Fibroblast of the conjunctiva (primary cell): Measurements from ENCODE around the gene NFATC2.

Experiments used
- DNase-seq: peaks from one replicate; pipeline ENCODE4 v3.0.0-alpha.2; 2010; ENCODE audit warnings: low read depth

Gene NFATC2

DNA sequence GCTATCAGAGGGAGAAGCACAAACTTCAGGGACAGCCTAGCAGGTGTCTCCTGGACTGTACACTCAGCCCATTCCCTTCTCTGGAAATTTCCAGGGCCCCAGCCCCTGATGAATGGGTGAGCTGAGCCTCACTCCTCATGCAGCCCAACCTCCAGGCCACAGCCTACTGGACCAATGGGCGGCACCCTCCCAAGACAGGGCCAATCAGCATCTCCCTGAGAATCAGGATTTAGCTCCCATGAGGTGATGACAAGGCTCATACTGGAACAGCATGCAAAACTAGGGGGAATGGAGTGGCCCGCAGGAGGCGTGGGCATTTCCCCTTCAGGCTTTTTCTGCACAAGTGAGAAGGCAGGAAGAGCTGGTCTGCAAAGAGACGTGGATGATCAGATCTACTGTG, 29.0 kb downstream of the NFATC2 start:
- DNase-seq: no peak

DNA sequence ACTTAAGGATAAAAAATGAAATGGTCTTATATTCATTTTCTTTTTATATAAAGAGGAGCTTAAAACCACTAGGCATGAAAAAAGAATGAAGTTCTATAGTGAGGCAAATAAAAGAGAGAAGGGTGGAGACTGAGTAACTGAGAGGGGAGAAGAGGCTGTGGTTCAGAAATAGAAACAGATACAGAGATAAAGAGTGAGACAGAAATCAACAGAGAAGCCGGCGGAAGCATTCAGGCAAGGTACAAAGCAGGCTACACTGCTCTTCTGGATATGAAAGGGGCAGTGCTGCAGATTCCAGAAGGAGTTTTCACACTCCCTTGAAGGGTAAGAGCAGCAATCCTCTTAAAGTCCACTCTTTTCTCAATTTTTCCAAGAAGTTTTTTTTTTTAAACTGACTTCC, 29.9 kb downstream of the NFATC2 start:
- DNase-seq: no peak

DNA sequence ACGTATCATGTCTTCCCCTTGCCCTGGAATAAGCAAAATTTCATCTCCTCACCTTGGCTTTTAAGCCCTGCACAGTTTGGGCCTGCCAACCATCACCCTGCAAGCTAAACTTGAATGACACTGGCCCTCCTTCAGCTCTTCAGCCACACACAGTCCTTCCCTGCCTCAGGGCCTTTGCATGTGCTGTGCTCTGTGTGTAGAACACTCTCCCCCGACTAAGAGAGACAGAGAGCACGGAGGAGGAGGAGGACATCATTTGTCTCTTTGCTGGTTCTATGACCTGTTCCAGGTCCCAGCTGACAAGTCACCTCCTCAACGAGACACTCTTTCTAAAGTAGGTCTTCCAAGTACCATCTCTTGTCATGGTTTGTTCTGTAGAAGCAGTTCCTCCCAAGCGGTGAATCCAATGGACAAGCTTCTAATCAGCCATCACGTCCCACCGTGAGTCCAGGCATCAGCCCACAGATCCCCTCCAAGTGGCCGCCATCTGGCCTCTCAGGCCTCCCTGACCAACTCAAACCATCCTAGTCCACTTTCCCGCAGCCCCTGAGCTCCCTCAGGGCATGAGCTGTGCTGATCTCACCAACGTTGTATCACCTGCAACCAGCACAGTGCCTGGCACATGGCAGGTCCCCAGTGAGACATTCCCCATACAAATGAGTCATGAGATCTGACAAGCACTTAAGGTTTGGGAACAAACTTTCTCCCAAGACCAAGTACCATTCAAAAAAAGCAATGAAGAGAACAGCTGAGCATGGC, 30.5 kb downstream of the NFATC2 start:
- no peak for DNase-seq

DNA sequence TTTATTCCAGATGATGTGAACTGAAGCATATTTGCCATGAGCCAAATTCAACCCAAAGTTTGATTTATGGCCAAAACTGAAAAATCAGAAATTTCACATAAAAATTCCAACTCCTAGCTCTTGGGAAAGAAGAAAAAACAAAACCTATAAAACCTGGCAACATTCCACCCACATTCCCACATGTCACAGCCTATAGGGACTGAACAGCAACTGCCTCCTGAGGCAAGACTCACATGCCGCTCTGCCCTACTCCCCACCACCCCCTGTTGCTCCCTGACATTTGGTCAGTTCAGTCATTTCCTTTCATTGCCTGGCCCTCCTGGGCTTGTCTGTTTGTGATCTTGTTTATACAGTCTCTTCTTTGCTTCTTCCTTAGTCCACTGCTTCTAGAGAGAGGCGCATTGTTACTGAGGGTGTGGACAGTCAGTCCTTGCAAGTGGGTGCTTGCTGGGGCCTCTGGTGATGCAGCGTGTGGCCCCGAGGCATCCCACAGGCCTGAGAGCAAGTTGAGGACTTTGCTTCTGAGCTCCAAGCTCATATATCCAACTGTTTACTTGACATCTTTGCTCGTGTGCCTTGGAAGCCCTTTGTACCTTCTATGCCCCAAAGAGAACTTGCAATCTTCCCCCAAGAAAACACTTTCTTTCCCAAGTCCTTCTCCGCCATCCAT, 31.4 kb downstream of the NFATC2 start:
- DNase-seq: no peak

DNA sequence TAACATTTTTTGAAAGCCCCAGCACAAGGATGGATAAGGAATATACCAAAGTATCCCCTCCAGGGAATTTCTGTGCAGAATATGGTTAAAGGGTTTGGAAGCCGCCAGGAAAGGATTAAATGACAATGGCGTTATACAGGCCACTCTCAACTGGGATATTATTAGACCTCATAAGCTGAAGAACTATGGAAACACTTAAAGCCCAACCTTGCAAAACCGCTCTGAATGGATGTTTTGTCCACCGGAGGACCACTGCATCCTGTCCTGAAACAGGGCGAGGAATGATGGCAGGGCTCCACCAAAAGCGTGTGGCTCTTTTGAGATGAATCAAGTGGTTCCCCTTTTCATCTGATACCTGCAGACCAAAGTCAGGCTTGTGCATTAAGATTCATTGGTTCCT, 32.4 kb downstream of the NFATC2 start:
- DNase-seq: no peak

DNA sequence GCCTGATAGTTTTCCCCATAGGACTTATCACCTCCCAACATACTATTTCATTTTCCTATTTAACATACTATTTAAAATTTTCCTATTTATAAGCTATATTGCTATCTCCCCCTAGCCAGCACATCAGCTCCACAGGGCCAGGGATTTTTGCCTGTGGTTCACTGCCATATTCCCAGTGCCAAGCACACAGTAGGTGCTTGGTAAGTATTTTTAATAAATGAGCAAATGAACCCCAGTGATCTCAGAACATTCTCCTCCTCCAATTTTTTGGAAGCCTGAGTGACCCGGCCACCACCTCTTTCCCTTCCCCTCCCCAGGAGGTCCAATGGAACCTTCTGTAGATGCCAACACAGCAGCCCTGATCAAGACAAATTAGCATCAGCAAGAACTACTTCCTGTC, 33.3 kb downstream of the NFATC2 start:
- no peak for DNase-seq

DNA sequence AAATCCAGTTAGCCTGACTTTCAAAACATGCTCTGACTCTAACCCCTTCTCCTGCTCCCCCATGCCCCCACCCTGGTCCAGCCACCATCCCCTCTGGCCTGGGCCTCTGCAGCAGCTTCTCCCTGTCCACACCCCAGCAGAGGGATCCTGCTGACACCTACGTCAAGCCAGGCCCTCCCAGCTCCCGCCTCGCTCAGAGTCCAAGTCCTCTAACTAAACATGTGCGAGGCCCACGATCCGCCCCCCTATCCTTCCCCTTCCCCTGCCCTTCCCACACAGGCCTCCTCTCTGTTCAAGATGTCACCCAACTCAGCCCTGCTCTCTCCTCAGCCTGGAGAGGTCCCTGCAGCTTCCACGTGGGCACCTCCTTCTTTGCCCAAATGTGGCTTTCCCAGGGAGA, 33.7 kb downstream of the NFATC2 start:
- no peak for DNase-seq

DNA sequence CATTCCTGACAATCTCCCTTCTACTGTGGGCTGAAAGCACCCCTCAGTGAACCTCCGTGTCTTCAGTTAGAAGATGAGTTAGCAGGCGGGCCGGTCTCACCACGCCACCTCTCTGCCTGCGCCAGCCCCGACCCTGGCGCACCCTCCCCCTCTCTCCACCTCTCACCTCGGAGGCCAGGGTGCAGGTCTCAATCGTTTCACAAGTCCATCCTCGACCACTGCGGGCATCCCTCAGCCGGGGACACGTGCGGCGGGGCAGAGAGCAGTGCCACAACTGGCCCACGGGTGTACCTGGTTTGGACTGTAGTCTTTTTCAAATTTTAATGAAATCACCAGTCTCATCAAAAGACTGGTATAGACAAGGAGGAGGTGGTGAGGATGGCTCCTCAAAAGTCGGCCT, 34.4 kb downstream of the NFATC2 start:
- no peak for DNase-seq

DNA sequence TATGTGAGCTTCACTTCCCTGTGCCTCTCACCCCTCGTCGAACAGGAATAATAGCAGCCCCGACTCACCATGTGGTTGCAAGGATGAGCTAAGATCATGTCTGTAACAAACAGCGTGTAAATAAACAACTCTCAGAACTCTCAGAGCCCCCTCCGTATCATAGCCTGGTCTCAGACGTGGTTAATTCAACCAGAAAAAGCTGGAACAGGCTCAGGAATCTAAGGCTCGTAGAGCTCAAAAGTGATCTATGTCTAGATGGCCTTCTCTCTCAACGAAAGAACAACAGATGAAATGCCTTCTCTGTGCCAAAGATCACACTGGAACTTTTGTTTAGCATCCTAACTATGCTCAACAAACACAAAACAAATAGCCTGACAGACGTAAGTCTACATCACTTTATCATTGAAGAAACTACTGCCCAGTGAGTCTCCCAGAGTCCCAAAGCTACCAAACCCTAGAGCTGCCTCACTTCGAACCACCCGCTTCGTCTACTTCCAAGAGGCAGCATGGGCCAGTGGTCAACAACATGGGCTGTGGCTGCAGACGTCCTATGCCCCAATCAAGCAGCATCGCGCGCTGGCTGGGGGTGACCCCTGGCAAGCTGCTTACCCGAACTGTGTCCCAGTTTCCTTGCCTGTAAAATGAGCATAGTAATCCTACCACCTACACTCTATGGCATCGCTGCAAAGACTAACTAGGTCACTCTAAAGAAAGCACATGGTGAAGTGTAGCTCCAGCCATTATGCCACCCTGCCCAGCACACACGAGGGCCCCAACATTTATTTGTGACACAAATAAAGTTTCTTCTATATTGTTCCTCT, 35.1 kb downstream of the NFATC2 start:
- no peak for DNase-seq

DNA sequence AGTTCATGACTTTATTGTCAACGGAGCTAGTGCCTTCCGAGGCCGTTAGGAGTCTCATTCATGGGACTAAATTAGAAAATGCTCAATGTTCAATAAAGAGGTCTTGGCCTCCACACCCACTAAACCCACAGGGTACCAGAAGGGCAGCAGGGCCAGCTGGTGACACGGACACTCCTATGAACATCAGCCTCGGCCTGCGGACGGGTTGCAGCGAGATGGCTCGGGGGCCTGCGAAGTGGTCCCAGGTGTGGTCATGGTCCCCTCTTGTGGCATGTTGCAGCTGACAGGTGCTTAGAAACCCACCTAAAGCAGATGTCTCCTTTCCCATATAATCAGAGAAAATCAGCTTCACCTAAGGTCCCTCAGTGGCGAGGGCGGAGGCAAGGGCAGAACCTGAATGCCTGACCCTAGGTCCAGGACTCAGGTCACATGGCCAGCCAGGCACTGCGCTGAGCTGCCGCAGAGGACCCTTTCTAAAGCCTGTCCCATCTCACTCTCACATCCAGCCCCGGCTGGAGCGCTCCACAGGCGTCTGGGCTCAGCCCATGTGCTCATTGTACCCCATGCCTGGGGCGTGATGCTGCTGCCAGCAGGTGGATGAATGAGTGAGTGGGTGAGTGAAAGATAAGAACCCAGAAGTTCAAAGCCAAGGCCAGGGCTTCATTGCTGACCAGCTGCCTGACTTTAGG, 35.8 kb downstream of the NFATC2 start:
- DNase-seq: no peak

DNA sequence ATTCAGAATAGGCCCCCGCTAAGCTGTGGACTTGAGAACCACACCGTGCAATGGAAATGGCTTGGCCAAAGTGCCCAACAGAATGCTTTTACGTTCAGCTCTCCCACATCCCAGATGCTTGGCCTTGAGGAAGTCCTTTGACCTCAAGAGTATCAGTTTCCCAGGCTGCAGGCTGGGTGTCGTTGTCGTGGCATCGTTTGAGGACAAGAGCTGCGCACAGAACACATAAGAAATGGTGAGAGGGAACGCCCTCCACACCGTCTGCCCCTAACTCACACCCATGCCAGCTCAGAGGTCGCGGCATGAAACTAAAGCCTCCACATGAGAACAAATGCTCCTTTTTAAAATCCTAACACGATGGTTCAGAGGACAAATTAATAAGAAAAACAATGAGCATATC, 37.0 kb downstream of the NFATC2 start:
- no peak for DNase-seq

DNA sequence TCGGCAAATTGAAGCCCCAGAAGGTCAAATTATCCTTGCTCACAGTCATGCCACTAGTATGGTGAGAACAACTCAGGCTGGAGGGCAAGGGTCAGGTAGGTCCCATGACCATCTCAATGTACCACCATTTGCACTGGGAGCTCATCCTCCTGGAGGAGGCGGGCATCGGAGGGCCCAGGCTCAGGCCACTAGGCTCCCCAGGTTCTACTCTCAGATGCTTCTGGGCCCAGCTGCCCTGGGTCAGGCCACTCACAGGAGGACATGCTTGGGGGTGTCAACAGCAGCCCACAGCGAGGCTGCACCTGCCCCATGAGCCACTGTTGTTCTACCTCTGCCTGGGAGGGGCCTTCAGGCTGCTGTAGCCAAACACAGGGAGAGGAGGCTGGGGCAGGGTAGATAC, 39.1 kb downstream of the NFATC2 start:
- no peak for DNase-seq

DNA sequence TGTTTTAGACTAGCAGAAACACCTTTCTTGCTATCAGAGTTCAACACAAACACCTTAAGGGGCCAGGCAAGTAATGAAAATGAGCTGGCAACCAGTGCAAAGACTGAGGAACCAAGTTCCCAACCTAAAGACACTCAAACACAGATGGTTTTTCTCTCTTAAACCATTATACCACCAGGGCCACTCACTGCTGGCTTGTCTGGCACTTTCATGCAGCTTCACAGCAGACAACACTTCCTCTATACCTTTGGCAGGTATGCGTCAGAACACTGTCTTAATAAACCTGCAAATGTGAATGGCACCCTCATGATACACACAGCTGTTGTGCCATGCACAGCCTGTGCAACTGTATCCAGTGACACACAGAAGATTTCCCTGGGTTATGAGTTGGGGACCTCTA, 41.6 kb downstream of the NFATC2 start:
- no peak for DNase-seq

DNA sequence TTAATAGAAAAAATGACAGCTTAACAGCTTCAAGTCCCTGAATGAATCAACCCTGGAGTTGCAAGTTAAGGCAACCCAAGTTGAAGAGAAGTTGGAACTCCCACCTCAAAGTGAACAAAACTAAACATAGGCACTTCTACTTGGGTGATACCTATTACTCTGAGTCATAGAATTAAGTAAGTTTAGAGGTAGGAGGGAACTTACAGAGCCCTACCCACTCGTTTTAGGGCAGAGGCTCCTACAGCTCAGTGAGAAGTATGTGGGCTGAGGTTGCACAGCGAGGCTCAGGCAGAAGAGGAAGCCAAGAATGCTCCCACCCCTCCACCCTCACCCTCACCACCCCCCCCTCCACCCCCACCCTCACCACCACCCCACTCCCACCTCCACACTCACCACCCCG, 42.2 kb downstream of the NFATC2 start:
- DNase-seq: no peak

DNA sequence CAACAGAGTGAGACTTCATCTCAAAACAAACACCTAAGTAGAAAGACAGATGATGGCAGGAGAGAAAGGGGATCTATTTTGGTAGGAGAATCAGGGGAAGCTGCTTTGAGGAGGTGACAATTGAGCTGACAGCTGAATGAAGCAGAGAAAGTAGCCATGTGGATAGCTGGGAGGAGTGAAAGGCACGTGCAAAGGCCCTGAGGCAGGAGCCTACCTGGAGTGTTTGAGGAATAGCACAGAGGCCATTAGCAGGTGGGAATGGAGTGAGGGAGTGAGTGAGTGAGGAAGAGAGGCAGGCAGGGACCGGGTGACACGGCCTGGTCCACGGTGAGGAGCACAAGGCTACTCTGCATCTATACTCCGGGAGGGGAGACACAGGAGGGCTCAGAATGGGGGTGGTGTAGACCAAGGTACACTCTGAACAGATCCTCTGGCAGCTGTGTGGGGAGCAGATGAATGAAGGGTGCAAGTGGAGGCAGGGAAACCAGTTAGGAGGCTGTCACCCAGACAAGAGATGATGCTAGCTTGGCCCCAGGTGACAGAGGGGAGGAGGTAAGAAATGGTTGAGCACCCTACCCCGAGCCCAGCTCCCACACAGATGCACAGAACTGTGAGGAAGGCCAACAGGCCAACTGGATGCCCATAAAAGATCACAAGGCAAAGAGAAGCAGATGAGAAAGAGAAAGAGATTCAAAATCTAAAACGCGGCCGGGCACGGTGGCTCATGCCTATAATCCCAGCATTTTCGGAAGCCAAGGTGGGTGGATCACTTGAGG, 43.6 kb downstream of the NFATC2 start:
- DNase-seq: no peak

DNA sequence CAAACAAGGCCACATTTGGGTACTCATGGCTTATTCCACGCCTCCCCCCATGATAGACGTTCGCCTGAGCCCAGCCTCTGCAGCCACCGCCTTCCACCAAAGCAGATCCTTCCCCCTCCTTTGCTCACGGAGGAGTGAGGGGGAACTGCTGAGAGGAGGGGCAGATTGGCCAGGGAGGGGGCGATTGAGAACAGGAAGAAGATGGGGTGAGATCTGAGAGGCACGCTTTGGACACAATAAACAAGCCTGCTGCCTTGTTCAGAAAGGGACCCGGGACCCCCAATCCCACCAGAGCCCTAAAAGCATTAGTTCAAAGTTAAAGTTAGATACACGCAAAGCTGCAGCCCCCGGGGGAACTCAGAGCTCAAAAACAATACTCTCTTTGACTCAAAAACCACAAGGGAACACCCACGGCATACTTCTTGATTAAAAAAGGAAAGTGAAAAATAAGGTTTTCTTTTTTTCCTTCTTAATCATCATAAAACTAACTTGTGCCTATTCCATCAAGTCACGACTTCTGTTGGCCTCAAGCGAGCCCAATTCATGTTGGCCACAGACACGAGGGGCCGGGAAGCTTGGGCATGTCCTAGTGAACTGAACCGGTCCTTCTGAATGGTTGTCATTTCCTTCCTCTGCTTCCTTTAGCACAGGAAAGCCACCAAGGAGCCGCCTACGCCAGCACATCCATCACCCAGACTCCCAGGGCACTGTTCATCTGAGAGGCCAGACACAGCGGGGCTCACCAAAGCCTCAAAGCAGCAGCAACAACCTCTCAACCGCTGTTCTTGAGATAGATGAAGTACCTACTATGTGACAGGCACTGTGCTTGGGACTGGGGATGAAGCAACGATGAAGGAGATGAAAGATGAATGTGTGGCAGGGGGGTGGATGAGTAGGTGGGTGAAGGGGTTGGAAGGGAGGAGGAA, 44.7 kb downstream of the NFATC2 start:
- DNase-seq: no peak

DNA sequence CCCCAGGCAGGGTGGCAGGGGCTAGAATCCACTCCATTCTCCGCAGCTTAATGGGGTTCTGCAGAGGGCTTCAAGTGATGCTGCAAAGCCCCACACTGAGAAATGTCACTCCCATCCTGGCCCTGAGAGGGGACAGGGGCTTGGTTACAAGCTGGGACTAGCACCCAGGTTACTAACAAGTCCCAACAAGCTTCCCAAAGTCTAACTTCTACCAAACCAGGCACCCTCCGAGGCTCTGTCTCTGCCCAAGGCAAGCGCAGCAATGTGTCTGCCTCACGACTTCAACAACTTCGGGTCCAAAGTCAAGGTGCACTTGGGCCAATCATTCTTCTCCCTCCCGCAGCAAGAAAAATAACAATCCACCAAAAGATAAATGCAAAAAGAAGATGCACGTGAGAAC, 45.6 kb downstream of the NFATC2 start:
- no peak for DNase-seq

DNA sequence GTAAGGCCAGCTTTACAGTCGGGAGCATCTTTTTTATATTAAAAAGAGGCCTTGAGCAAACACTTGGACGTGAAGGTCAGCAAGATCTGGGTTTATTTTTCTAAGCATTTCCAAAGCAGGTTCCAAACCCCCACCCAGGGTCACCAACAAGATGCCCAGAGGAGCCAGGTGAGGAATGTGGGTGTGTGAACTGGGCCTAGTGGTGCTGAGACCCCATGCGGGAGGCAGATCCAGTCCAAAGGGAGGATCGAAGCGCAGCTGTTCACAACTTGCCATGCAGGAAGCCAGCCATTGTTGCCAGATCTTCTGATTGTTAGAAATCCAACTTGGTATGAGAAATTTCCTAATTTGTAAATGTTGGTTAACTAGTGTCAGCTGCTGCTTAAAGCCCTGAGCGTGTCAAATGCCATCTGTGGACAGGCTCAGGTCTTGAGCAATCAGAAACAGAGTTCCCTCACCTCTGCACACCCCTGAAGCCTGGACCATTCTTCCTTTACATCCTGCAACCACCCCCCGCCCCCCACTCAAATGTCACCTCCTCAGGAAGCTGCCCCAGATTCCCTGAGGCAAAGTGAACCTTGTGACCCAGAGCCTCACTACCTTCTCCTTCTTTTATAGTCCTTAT, 46.5 kb downstream of the NFATC2 start:
- peak; percentile 9 for DNase-seq

DNA sequence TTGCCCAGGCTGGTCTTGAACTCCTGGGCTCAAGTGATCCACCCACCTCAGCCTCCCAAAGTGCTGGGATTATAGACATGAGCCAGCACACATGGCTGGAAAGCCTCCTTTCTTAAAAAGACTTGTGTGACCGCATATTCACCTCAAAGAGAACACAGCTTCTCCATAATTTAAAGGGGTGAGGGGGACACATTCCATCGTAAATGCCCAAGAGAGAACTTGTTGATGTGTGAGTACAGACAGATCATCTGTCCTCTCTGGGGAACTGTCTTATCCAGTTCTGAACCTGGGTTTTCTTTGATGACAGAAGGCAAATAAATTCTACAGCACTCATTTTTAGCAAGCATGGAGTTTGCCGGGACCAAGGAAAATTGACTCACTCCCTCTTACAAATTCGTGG, 47.2 kb downstream of the NFATC2 start:
- no peak for DNase-seq
